SK-N-SH (cell line): Measurements from ENCODE around the gene PCDHGC5. TPM values are rescaled to one million over a fixed set of nuclear protein-coding genes. Genes with fewer than 3 reads are reported as not detected.

Experiments used
- CTCF ChIA-PET: fragments of 300-600, 350-600 bp; formaldehyde crosslinking; extraction: SDS; loops from one replicate; lab custom pipeline; 2021; lab: Yijun Ruan, JAX
- POLR2A ChIA-PET: fragments of 350-600 bp; sonication (Branson Sonifier 250); formaldehyde crosslinking; extraction: SDS; loops from one replicate; lab custom pipeline; 2020; ENCODE audit warnings: antibody characterized with exemption, inconsistent platforms; lab: Yijun Ruan, JAX
- DNase-seq: peaks from one replicate; pipeline ENCODE4 v3.0.0; 2012
- H2AFZ ChIP-seq: fragments of 200-600 bp; sonication (generic); 2 replicates; pipeline ENCODE4 v1.8.1; 2016; ENCODE audit warnings: antibody characterized with exemption, mild to moderate bottlenecking, low read depth
- H3F3A ChIP-seq: fragments of 200-600 bp; sonication (generic); replicated peaks from 2 replicates; pipeline ENCODE3; 2016; ENCODE audit warnings: antibody characterized with exemption, mild to moderate bottlenecking; ENCODE audit not compliant: insufficient read depth
- H3K27ac ChIP-seq, 2 experiments: fragments of 200-500 bp in 1 of 2; fragments of 200-600 bp in 1 of 2; sonication (Bioruptor generic) in 1 of 2; sonication (generic), shearing (Covaris generic) in 1 of 2; 2 replicates each; pipeline versions ENCODE4 v1.5.1 to v1.6.1; 2014 to 2016; ENCODE audit warnings: low read depth in 2 of 2, inconsistent platforms in 1 of 2, low read length in 1 of 2, mild to moderate bottlenecking in 1 of 2, mixed read lengths in 1 of 2
- H3K27me3 ChIP-seq: fragments of 200-600 bp; sonication (generic), shearing (Covaris generic); 2 replicates; pipeline ENCODE4 v1.6.1; 2016; ENCODE audit warnings: mixed run types; ENCODE audit not compliant: insufficient read depth
- H3K36me3 ChIP-seq, 2 experiments: fragments of 200-500 bp in 1 of 2; fragments of 200-600 bp in 1 of 2; sonication (Bioruptor generic) in 1 of 2; sonication (generic) in 1 of 2; replicated peaks in 1 of 2; 2 replicates each; pipeline versions ENCODE3 to v1.5.1; 2014 to 2016; ENCODE audit warnings: low read length in 1 of 2, mild to moderate bottlenecking in 1 of 2; ENCODE audit not compliant: insufficient read depth in 2 of 2, control insufficient read depth in 1 of 2
- H3K4me1 ChIP-seq, 2 experiments: fragments of 200-500 bp in 1 of 2; fragments of 200-600 bp in 1 of 2; sonication (Bioruptor generic) in 1 of 2; sonication (generic), shearing (Covaris generic) in 1 of 2; 2 replicates each; pipeline versions ENCODE4 v1.5.1 to v1.6.1; 2014 to 2016; ENCODE audit warnings: low read depth in 1 of 2, low read length in 1 of 2, mixed run types in 1 of 2; ENCODE audit not compliant: insufficient read depth in 2 of 2, control insufficient read depth in 1 of 2
- H3K4me2 ChIP-seq: fragments of 200-600 bp; sonication (generic), shearing (Covaris generic); 2 replicates; pipeline ENCODE4 v1.6.1; 2017; ENCODE audit warnings: mixed run types
- H3K4me3 ChIP-seq, 2 experiments: fragments of 200-500 bp in 1 of 2; fragments of 200-600 bp in 1 of 2; sonication (Bioruptor generic) in 1 of 2; sonication (generic), shearing (Covaris generic) in 1 of 2; 2 replicates each; pipeline versions ENCODE4 v1.5.1 to v1.8.1; 2014 to 2016; ENCODE audit warnings: low read depth in 2 of 2, inconsistent platforms in 1 of 2, low read length in 1 of 2, mild to moderate bottlenecking in 1 of 2, mixed read lengths in 1 of 2, moderate library complexity in 1 of 2
- H3K79me2 ChIP-seq: fragments of 200-600 bp; sonication (generic); 2 replicates; pipeline ENCODE4 v1.8.1; 2017; ENCODE audit warnings: mild to moderate bottlenecking; ENCODE audit not compliant: insufficient read depth
- H3K9ac ChIP-seq: fragments of 200-600 bp; sonication (generic); 2 replicates; pipeline ENCODE4 v1.6.1; 2017; ENCODE audit warnings: mixed run types
- H3K9me2 ChIP-seq: fragments of 200-600 bp; sonication (generic); 2 replicates; pipeline ENCODE4 v1.6.1; 2017; ENCODE audit warnings: mixed run types
- H3K9me3 ChIP-seq: fragments of 200-600 bp; sonication (generic); 2 replicates; pipeline ENCODE4 v1.6.1; 2017; ENCODE audit warnings: mixed run types, mild to moderate bottlenecking, moderate library complexity
- H4K20me1 ChIP-seq: fragments of 200-600 bp; sonication (generic); 2 replicates; pipeline ENCODE4 v1.6.1; 2017; ENCODE audit warnings: mild to moderate bottlenecking, mixed run types; ENCODE audit not compliant: insufficient read depth
- ELF1 ChIP-seq: IDR thresholded peaks from 2 replicates; pipeline ENCODE4 v1.4.0; 2012
- EZH2phosphoT487 ChIP-seq: fragments of 200-600 bp; sonication (generic); IDR thresholded peaks from 2 replicates; pipeline ENCODE4 v1.6.1; 2017; ENCODE audit warnings: low read depth, mixed run types, mild to moderate bottlenecking, antibody characterized with exemption, moderate library complexity, borderline replicate concordance
- FOXJ3 ChIP-seq: sonication (generic); formaldehyde crosslinking; IDR thresholded peaks from 2 replicates; pipeline ENCODE4 v1.5.1; 2020; ENCODE audit warnings: mild to moderate bottlenecking, missing genetic modification reagents
- GABPA ChIP-seq: IDR thresholded peaks from 2 replicates; pipeline ENCODE4 v1.4.0; 2012; ENCODE audit warnings: low read depth, mild to moderate bottlenecking
- JUND ChIP-seq: IDR thresholded peaks from 2 replicates; pipeline ENCODE4 v1.4.0; 2012
- NRF1 ChIP-seq: IDR thresholded peaks from 2 replicates; pipeline ENCODE4 v1.6.1; 2012; ENCODE audit warnings: low read depth, mild to moderate bottlenecking, low read length
- POLR2AphosphoS5 ChIP-seq: IDR thresholded peaks from 2 replicates; pipeline ENCODE4 v1.6.1; 2012; ENCODE audit warnings: low read depth, low read length
- RAD21 ChIP-seq: IDR thresholded peaks from 2 replicates; pipeline ENCODE4 v1.6.1; 2012; ENCODE audit warnings: mild to moderate bottlenecking, low read length
- RCOR1 ChIP-seq: fragments of 150-350 bp; IDR thresholded peaks from 2 replicates; pipeline ENCODE4 v1.6.1; 2017; ENCODE audit warnings: antibody characterized with exemption, low read length
- RFX5 ChIP-seq: IDR thresholded peaks from 2 replicates; pipeline ENCODE4 v1.6.1; 2012; ENCODE audit warnings: mild to moderate bottlenecking, improper control_type of control experiment, low read length
- RXRA ChIP-seq: IDR thresholded peaks from 2 replicates; pipeline ENCODE4 v1.4.0; 2012; ENCODE audit warnings: low read depth, mild to moderate bottlenecking, borderline replicate concordance
- SIN3A ChIP-seq: IDR thresholded peaks from 2 replicates; pipeline ENCODE4 v1.6.1; 2012; ENCODE audit warnings: low read depth, mild to moderate bottlenecking, low read length, moderate library complexity, borderline replicate concordance
- SMC3 ChIP-seq: IDR thresholded peaks from 2 replicates; pipeline ENCODE4 v1.6.1; 2012; ENCODE audit warnings: low read depth, low read length, improper control_type of control experiment
- TAF1 ChIP-seq: IDR thresholded peaks from 2 replicates; pipeline ENCODE4 v1.6.1; 2012; ENCODE audit warnings: low read depth, mild to moderate bottlenecking, low read length, moderate library complexity, borderline replicate concordance
- TEAD4 ChIP-seq: IDR thresholded peaks from 2 replicates; pipeline ENCODE4 v1.4.0; 2012; ENCODE audit warnings: mild to moderate bottlenecking, borderline replicate concordance; ENCODE audit not compliant: insufficient read depth
- WGBS: methylation state at CpG from one replicate; pipeline ENCODE4 v1.1.6; 2017; ENCODE audit warnings: low lambda C conversion rate; 5-methylcytosine and 5-hydroxymethylcytosine counted together
- polyA plus RNA-seq, 3 experiments: library from polyadenylated mRNA; depleted of rRNA; stranded (reverse); fragments of >200 nt; gene quantifications; 2 replicates each; pipeline ENCODE4 v1.2.3, GENCODE V29; 2012
- TF ChIP-seq, protein P1 (sequence below): IDR thresholded peaks from 2 replicates; pipeline ENCODE4; 2012
- TF ChIP-seq, protein P2 (sequence below): IDR thresholded peaks from 2 replicates; pipeline ENCODE4 v1.4.0; 2012; ENCODE audit warnings: low read depth
- TF ChIP-seq, protein P3 (sequence below): IDR thresholded peaks from 2 replicates; pipeline ENCODE4 v1.6.1; 2012; ENCODE audit warnings: mild to moderate bottlenecking, low read depth, low read length, moderate library complexity
- TF ChIP-seq, protein P4 (sequence below): IDR thresholded peaks from 2 replicates; pipeline ENCODE4 v1.4.0; 2012; ENCODE audit warnings: low read depth, borderline replicate concordance
- TF ChIP-seq, protein P5 (sequence below): IDR thresholded peaks from 2 replicates; pipeline ENCODE4 v1.4.0; 2012; ENCODE audit warnings: low read depth, borderline replicate concordance

PCDHGC5 gene
- polyA plus RNA-seq, 1 of the 3 experiments (the other 2 are of a cell fraction), result 2.0 TPM

DNA sequence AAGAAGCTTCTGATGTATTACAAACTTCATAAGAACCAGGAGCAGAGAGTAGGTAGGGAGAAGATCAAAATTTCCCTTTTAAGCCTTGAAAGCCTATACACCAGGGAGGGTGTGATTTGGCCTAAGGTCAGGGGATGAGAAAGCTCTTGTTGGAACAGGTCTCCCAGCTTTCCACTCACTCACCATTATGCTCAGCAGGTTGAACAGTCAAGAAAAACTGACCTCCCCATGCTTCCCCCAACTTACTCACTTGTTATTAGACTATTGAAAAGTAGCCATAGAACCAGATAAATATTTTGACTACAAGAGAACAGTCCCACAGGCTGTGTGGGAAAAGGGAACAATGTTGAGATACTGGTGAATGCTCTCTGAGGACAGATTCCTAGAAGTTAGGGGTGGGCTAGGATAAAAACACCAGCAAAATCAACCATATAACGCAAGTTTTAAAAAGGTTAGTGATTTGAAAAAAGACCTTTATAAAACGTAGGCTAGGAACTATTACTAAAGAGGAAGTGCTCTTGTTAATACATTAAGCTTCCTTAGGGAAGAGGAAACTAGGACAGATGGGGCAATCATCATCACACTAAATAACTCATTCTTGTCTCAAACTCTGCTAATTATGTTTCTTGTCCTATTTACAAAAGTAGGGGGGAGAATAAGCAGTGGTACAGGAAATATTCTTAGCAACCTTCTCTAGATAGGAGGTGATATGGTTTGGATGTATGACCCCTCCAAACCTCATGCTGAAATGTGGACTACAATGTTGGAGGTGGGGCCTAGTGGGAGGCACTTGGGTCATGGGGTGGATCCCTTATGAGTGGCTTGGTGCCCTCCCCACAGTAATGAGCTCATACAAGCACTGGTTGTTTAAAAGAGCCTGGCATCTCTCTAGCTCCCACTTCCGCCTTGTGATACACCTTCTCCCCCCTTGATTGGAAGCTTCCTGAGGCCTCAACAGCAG, 31.0 kb downstream of the PCDHGC5 start (continued):
- TF ChIP-seq, protein P1, sequence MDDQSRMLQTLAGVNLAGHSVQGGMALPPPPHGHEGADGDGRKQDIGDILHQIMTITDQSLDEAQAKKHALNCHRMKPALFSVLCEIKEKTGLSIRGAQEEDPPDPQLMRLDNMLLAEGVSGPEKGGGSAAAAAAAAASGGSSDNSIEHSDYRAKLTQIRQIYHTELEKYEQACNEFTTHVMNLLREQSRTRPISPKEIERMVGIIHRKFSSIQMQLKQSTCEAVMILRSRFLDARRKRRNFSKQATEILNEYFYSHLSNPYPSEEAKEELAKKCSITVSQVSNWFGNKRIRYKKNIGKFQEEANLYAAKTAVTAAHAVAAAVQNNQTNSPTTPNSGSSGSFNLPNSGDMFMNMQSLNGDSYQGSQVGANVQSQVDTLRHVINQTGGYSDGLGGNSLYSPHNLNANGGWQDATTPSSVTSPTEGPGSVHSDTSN, result no peak
- TF ChIP-seq, all 33 proteins: peak for 0

DNA sequence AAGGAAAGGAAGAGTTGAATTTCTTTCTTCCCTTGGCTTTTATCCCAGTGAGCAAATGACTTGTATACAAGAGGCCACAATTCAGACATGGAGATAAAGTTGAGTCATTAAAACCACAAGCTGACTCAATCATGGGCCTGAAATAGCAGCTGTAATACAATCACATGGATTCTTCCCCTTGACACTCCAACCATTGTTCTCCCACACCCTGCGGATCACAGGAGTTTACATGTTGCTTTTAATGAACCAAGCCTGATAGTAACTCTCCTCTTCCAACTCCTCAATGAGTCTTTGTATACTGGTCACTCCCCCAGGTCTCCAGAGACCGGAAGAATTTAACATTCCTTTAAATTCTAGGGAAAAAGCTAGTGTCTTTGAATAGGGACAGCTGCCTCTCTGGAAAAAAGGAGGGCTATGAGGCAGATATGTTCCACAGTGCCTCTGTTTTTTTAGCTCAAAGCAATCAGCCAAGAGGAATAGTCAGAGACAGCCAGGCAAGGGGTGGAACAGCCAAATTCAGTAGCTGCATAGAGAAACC, 32.4 kb downstream of the PCDHGC5 start:
- CTCF ChIA-PET, result interaction anchor here (2.3 to 13.1 kb wide), 5 partner anchors 7 to 46 kb away, joined by 11 to 191 read pairs (median 92); partner anchors contain the start of gene PCDHGC3
- H3K4me3 ChIP-seq, result peak overlapping the region in 1 of 2 experiments; percentile 28; a peak in 1 of 4 replicates
- DNase-seq, result no peak
- TF ChIP-seq, protein P2, sequence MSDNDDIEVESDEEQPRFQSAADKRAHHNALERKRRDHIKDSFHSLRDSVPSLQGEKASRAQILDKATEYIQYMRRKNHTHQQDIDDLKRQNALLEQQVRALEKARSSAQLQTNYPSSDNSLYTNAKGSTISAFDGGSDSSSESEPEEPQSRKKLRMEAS, result peak; percentile 89
- TF ChIP-seq RFX5 (no peak), TAF1 (peak; percentile 39; the same call in 1 of the 2 replicates), GABPA (0 out of 2 replicates have a peak, but pooled peaks have one; percentile 20), RAD21 (no peak), SMC3 (no peak), RXRA (peak; percentile 95; the same call in 1 of the 2 replicates), SIN3A (peak; percentile 86), POLR2AphosphoS5 (peak; percentile 94), NRF1 (no peak), RCOR1 (no peak), FOXJ3 (CRISPR knock-in tag) (no peak), ELF1 (no peak), TEAD4 (peak; percentile 87; the same call in 1 of the 2 replicates), EZH2phosphoT487 (no peak), JUND (peak; percentile 99)
- TF ChIP-seq, protein P1, result peak; percentile 83
- TF ChIP-seq, protein P3, sequence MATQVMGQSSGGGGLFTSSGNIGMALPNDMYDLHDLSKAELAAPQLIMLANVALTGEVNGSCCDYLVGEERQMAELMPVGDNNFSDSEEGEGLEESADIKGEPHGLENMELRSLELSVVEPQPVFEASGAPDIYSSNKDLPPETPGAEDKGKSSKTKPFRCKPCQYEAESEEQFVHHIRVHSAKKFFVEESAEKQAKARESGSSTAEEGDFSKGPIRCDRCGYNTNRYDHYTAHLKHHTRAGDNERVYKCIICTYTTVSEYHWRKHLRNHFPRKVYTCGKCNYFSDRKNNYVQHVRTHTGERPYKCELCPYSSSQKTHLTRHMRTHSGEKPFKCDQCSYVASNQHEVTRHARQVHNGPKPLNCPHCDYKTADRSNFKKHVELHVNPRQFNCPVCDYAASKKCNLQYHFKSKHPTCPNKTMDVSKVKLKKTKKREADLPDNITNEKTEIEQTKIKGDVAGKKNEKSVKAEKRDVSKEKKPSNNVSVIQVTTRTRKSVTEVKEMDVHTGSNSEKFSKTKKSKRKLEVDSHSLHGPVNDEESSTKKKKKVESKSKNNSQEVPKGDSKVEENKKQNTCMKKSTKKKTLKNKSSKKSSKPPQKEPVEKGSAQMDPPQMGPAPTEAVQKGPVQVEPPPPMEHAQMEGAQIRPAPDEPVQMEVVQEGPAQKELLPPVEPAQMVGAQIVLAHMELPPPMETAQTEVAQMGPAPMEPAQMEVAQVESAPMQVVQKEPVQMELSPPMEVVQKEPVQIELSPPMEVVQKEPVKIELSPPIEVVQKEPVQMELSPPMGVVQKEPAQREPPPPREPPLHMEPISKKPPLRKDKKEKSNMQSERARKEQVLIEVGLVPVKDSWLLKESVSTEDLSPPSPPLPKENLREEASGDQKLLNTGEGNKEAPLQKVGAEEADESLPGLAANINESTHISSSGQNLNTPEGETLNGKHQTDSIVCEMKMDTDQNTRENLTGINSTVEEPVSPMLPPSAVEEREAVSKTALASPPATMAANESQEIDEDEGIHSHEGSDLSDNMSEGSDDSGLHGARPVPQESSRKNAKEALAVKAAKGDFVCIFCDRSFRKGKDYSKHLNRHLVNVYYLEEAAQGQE, result no peak; the same call in 1 of the 2 replicates
- TF ChIP-seq, protein P4, sequence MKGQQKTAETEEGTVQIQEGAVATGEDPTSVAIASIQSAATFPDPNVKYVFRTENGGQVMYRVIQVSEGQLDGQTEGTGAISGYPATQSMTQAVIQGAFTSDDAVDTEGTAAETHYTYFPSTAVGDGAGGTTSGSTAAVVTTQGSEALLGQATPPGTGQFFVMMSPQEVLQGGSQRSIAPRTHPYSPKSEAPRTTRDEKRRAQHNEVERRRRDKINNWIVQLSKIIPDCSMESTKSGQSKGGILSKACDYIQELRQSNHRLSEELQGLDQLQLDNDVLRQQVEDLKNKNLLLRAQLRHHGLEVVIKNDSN, result peak; percentile 22
- TF ChIP-seq, protein P5, sequence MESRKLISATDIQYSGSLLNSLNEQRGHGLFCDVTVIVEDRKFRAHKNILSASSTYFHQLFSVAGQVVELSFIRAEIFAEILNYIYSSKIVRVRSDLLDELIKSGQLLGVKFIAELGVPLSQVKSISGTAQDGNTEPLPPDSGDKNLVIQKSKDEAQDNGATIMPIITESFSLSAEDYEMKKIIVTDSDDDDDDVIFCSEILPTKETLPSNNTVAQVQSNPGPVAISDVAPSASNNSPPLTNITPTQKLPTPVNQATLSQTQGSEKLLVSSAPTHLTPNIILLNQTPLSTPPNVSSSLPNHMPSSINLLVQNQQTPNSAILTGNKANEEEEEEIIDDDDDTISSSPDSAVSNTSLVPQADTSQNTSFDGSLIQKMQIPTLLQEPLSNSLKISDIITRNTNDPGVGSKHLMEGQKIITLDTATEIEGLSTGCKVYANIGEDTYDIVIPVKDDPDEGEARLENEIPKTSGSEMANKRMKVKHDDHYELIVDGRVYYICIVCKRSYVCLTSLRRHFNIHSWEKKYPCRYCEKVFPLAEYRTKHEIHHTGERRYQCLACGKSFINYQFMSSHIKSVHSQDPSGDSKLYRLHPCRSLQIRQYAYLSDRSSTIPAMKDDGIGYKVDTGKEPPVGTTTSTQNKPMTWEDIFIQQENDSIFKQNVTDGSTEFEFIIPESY, result peak; percentile 78

More for the DNA sequence above, 32.4 kb downstream of the PCDHGC5 start:
- Histone ChIP-seq H2AFZ (no peak overlapping the region), H3K9me3 (no peaks in the 10 kb centered on the region), H3K9me2 (no peaks in the 10 kb centered on the region), H3K27ac (peak overlapping the region; percentile 75 to 99), H3K4me2 (peak overlapping the region; percentile 73), H3F3A (peaks cover 56% of the 10 kb centered on the region), H4K20me1 (no peaks in the 10 kb centered on the region), H3K4me1 (peaks cover 50 to 71% of the 10 kb centered on the region in 2 experiments), H3K36me3 (peaks cover 31% of the 10 kb centered on the region in 2 experiments), H3K9ac (peak overlapping the region; percentile 72), H3K27me3 (no peaks in the 10 kb centered on the region), H3K79me2 (peaks cover 22% of the 10 kb centered on the region)
- POLR2A ChIA-PET, result no interaction called here
- WGBS, result 32% methylated on average over 2 of the region's 2 CpGs
